ENCODE results near the gene ANKLE1.

Gene ANKLE1

GRCh38 chr19:17327654-17328516 is 46.2 kb downstream of the ANKLE1 start:
- Mint-ChIP-seq H3K4me1 (peaks cover 15 to 29% of the 10 kb centered on the region in 2 donors), H3K9me3 (peaks cover 0 to 3% of the 10 kb centered on the region in 2 donors), H3K27me3 (peaks cover 15% of the 10 kb centered on the region in 2 donors), H3K36me3 (peaks cover 4 to 10% of the 10 kb centered on the region in 2 donors), H3K4me3 (peak overlapping the region; percentile 69 to 81), H3K27ac (peak overlapping the region; percentile 14)
- DNase-seq (no peak), ATAC-seq (replicated peaks) (peak; percentile 71 to 77)

DNA sequence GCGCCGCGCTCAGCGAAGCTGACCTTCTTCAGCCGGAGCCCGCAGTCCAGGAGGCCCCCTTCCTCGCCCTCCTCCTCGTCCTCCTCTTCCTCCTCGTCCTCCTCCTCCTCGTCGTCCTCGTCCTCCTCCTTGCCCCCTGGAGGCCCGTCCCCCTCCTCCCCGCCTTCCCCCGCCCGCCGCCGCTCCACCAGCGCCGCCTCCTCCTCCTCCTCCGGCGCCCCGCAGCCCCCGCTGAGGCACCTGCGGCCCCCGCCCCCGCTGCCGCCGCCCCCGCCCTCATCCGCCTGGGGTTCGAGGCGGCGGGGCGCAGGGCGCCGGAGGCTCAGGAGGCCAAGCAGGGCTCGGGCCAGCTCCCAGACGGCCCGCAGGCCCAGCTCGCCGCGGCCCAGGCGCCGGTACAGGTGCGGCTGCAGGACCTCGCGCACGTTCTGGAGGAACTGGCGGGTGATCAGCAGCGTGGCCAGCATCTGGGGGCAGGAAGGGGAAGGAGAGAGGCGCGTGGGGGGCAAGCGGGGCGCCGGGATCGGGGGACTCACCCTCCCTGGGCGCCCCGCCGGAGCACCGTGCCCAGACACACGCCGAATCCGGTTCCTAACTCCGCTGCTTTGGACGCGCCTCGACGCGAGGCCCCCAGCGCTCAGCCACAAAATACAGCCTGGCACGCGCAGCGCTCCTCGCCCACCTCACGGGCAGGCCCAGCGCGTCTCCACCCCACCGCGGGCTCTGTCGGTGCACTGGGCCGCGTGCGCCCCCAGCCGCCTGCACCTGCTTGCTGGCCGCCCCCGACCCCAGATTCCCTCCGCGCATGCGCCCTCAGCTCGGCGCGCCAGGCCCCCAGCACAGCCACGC is 47.0 kb downstream of the ANKLE1 start:
- no peak for DNase-seq
- Mint-ChIP-seq H3K9me3 (peaks cover 0 to 3% of the 10 kb centered on the region in 2 donors), H3K27ac (no peak overlapping the region)

GRCh38 chr19:17329366-17330261 is 47.9 kb downstream of the ANKLE1 start:
- ATAC-seq (replicated peaks): no peak
- no peak for DNase-seq
- Mint-ChIP-seq H3K9me3 (peaks cover 0 to 3% of the 10 kb centered on the region in 2 donors), H3K27me3 (peaks cover 15 to 17% of the 10 kb centered on the region in 2 donors), H3K4me3 (peak overlapping the region in 1 of 2 donors; percentile 64), H3K4me1 (peaks cover 17 to 36% of the 10 kb centered on the region in 2 donors), H3K36me3 (peaks cover 9 to 11% of the 10 kb centered on the region in 2 donors), H3K27ac (peak overlapping the region; percentile 47)

More for the DNA sequence above, 47.0 kb downstream of the ANKLE1 start:
- Mint-ChIP-seq H3K27me3 (peaks cover 15 to 17% of the 10 kb centered on the region in 2 donors), H3K4me1 (peaks cover 14 to 29% of the 10 kb centered on the region in 2 donors), H3K4me3 (peak overlapping the region; percentile 69 to 81), H3K36me3 (peaks cover 6 to 10% of the 10 kb centered on the region in 2 donors)
- ATAC-seq (replicated peaks): peak; percentile 24 to 26

- peaks cover 0 to 3% of the 10 kb centered on the region in 2 donors for H3K9me3 Mint-ChIP-seq
- peak overlapping the region in 1 of 2 donors; percentile 20 for H3K4me3 Mint-ChIP-seq
- no peak overlapping the region for H3K27ac Mint-ChIP-seq
- no peak for ATAC-seq (replicated peaks)
- no peak for DNase-seq
- H3K27me3 Mint-ChIP-seq: peaks cover 15 to 17% of the 10 kb centered on the region in 2 donors
- peaks cover 9 to 11% of the 10 kb centered on the region in 2 donors for H3K36me3 Mint-ChIP-seq
- H3K4me1 Mint-ChIP-seq: peaks cover 22 to 44% of the 10 kb centered on the region in 2 donors
Measured at GRCh38 chr19:17330262-17331044, 48.8 kb downstream of the ANKLE1 start.

DNA sequence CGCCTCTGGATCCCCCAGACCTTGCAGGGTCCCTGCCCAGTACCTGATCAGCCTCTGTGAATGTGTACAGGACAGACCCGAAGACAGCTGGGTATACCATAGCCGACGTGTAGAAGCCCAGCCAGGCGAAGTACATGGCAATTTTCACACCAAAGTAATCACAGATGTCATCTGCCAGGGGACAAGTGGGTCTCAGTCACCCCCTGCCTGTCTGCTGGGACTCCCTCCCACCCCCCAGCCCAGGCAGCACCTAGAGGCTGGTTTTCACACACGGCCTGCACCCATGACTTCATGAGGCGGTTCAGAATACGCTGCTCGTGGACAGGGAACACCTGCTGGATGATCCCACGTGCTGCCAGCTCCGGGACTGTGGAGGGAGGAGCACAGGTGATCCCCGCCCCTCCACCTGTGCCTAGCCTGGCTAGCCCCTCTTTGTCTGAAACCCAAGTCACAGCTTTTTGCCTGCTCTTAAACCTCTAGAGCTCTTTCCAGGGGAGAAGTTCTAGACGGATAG is 49.4 kb downstream of the ANKLE1 start:
- peaks cover 9 to 11% of the 10 kb centered on the region in 2 donors for H3K36me3 Mint-ChIP-seq
- H3K27ac Mint-ChIP-seq: no peak overlapping the region
- no peak for ATAC-seq (replicated peaks)
- H3K4me1 Mint-ChIP-seq: peaks cover 22 to 46% of the 10 kb centered on the region in 2 donors
- H3K4me3 Mint-ChIP-seq: no peak overlapping the region
- H3K9me3 Mint-ChIP-seq: peaks cover 0 to 3% of the 10 kb centered on the region in 2 donors
- peaks cover 15 to 17% of the 10 kb centered on the region in 2 donors for H3K27me3 Mint-ChIP-seq
- no peak for DNase-seq

GRCh38 chr19:17332360-17332676 is 50.6 kb downstream of the ANKLE1 start:
- Mint-ChIP-seq H3K27ac (no peak overlapping the region), H3K36me3 (peaks cover 9 to 15% of the 10 kb centered on the region in 2 donors), H3K27me3 (peaks cover 15 to 17% of the 10 kb centered on the region in 2 donors)

DNA sequence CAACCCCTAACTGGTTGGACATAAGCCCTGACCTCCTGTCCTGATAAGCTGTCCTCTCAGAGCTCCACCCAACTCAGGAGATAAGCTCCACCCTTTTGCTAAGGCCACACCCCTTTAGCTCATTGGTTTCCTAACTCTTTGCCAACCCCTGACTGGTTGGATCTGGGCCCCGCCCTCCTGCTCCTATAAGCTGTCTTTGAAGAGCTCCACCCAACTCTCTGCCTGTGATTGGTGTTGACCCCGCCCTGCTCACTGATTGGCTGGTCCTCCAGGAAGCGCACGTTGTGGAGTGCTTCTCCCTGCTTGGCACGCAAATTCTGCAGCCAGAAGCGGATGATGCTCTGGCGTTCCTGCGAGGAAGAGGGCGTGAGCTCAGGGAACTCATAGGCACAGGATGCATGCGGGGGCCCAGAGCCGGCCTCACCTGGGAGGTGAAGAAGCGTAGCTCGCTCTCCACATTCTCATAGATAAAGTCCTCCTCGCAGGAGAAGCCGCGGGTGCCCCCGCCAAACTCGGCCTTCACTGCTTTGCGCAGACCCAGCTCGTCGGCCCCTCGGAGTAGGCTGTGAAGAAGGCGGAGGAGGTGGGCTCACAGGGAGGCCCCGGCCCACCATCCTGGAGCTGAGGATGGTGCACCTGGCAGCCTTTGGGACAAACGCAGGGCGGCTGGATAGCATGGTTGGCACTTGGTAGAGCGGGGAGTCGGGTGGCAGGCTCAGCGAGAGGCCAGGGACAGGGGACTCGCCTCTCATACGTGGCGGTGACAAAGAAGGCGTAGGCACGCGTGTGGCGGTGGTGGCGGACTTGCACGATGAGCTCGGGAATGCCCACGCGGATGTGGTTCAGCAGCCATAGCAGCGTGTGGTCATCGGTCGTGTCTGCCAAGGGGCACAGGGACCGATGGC is 51.2 kb downstream of the ANKLE1 start:
- ATAC-seq (replicated peaks) (no peak), DNase-seq (no peak)
- Mint-ChIP-seq H3K4me1 (peaks cover 21 to 55% of the 10 kb centered on the region in 2 donors), H3K27ac (no peak overlapping the region), H3K36me3 (peaks cover 9 to 15% of the 10 kb centered on the region in 2 donors), H3K4me3 (no peak overlapping the region), H3K27me3 (peaks cover 15 to 17% of the 10 kb centered on the region in 2 donors), H3K9me3 (peaks cover 0 to 3% of the 10 kb centered on the region in 2 donors)

More at GRCh38 chr19:17332360-17332676, 50.6 kb downstream of the ANKLE1 start:
- H3K9me3 Mint-ChIP-seq: peaks cover 0 to 3% of the 10 kb centered on the region in 2 donors
- H3K4me1 Mint-ChIP-seq: peaks cover 22 to 55% of the 10 kb centered on the region in 2 donors
- DNase-seq (no peak), ATAC-seq (replicated peaks) (no peak)
- H3K4me3 Mint-ChIP-seq: no peak overlapping the region

DNA sequence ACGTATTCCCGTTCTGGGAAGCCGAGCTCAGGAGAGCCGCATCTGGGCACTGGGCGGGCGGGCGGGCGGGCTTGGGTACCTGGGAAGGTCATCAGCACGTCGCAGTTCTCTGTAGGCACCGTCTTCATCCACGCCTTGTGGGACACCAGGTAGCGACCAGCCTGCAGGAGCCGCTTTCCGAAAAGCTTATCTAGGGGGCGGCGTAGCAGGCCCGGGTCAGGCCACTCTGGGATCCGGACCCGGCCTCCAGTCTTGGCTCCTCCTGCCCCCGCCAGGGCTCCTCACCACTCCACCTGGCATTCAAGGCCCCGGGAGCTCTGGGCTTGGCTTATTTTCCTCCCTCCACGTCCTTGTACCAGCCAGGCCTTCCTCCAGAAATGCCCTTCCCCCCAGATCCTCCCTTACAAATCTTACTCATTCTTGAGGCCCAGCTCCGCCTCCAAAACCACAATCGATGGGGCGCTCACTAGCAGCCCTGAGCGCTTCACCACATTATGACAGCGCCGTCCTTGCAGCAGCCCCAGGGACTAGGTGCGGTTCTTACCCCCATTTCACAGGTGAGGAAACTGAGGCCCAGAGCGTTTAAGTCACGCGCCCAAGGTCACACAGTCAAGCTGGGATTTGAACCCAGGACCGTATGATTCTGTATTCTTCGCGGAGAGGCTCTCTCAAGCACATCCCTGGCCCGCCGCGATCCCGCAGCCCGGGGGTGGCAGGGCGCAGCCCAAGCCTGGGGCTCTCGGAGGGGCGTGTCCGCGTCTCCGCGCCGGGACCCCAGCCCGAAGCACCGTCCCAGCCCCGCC is 52.1 kb downstream of the ANKLE1 start:
- Mint-ChIP-seq H3K9me3 (peaks cover 0 to 3% of the 10 kb centered on the region in 2 donors), H3K27ac (no peak overlapping the region), H3K4me1 (peaks cover 24 to 56% of the 10 kb centered on the region in 2 donors), H3K36me3 (peaks cover 15 to 17% of the 10 kb centered on the region in 2 donors), H3K4me3 (peak overlapping the region; percentile 68 to 89), H3K27me3 (peaks cover 15 to 17% of the 10 kb centered on the region in 2 donors)
- DNase-seq: peak; percentile 52
- ATAC-seq (replicated peaks): peak; percentile 33 to 45

DNA sequence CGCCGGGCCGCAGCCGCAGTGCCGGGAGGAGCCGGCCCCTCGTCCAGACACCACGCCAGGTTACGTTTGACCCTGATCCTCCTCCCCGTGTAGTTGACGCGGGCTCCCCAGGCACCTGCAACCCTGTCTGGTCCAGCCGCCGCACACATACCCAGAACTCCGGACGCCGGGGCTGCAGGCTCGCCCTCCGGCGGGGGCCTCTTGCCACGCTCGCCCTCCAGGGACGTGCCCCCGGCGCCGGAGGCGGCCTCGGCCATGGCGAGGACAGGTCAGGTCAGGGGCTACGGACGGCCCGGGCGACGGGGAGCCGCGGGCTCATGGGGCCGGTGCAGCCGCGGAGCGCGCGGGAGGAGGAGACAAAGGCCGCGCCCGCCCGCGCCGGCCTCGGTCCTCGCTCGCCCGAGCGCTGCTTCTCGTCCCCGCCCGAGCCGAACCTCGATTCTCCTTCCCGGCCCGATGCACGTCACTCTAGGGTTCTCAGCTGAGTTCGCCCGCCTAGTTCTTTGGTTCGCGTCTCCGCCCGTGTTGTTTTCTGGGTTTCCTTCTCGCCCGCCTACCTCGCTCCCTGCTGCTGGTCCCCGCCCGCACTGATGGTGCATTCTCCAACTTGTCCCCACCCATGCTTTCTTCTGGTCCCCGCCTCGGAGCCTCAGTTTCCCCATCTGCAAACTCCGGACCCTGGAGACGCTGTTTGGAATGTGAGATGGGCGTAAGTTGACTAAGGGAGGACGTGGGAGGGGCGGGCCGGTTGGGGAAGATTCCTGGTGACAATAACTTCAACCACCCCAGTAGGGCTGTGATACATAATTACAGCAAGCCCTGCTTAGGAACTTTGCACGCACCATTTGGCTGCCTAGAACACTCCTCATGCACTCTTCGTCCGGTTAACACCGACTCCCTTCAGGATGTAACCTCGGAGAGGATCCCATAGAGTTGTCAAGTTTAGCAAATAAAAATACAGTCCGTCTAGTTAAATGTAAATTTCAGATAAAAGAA is 53.0 kb downstream of the ANKLE1 start, which contains the start of gene ANO8:
TSS of gene ANO8 (minus strand) at position 442 of the 996 bp plus-strand sequence. CDS start at position 257, 185 bp downstream.
- Mint-ChIP-seq H3K4me3 (peak within 1 kb of the TSS; percentile 85 to 89), H3K4me1 (peaks cover 22 to 55% of the 10 kb centered on the region in 2 donors), H3K27me3 (peaks cover 15 to 17% of the 10 kb centered on the region in 2 donors)

GRCh38 chr19:17335575-17335974 is 53.9 kb downstream of the ANKLE1 start:
- Mint-ChIP-seq H3K4me1 (peaks cover 20 to 56% of the 10 kb centered on the region in 2 donors), H3K36me3 (peaks cover 19 to 25% of the 10 kb centered on the region in 2 donors), H3K4me3 (peak overlapping the region in 1 of 2 donors; percentile 94), H3K27ac (no peak overlapping the region), H3K9me3 (peaks cover 0 to 3% of the 10 kb centered on the region in 2 donors), H3K27me3 (peaks cover 8 to 13% of the 10 kb centered on the region in 2 donors)
- DNase-seq: no peak
- ATAC-seq (replicated peaks): no peak

More for the DNA sequence above, 53.0 kb downstream of the ANKLE1 start, which contains the start of gene ANO8:
- Mint-ChIP-seq H3K36me3 (peaks cover 19 to 21% of the 10 kb centered on the region in 2 donors), H3K9me3 (peaks cover 0 to 3% of the 10 kb centered on the region in 2 donors), H3K27ac (peak within 1 kb of the TSS; percentile 67)
- ATAC-seq (replicated peaks) (peak; percentile 66 to 72), DNase-seq (peak; percentile 97)

All from stimulated activated naive B cell treated with anti-CD40 and anti-IgM and Interleukin-4, amounts not matched to agents 10 μg/mL and 1 μg/mL and 100 μg/mL, for 72 hours (primary cell).